MM.1S (cell line): ENCODE measurements around the gene AKAP13.

Source experiments
- DNase-seq: peaks from one replicate; pipeline ENCODE4 v3.0.0-alpha.2; 2015
- H2AFZ ChIP-seq: fragments of 300-600 bp; sonication (generic); 2 replicates; pipeline ENCODE4 v1.6.0; 2016; ENCODE audit warnings: antibody characterized with exemption, low read length
- H3F3A ChIP-seq: fragments of 300-600 bp; sonication (generic); 2 replicates; pipeline ENCODE4 v1.6.1; 2016; ENCODE audit warnings: mild to moderate bottlenecking, antibody characterized with exemption, low read length, moderate library complexity, mixed read lengths; ENCODE audit not compliant: insufficient read depth
- H3K27ac ChIP-seq: fragments of 300-600 bp; sonication (generic); 2 replicates; pipeline ENCODE4 v1.5.1; 2016; ENCODE audit warnings: mild to moderate bottlenecking, low read length
- H3K27me3 ChIP-seq: fragments of 300-600 bp; sonication (generic); replicated peaks from 2 replicates; pipeline ENCODE4 v1.6.0; 2016; ENCODE audit warnings: low read length; ENCODE audit not compliant: insufficient read depth
- H3K36me3 ChIP-seq: fragments of 300-600 bp; sonication (generic); replicated peaks from 2 replicates; pipeline ENCODE4 v1.6.1; 2016; ENCODE audit warnings: mild to moderate bottlenecking, low read length, mixed read lengths; ENCODE audit not compliant: insufficient read depth
- H3K4me1 ChIP-seq: fragments of 300-600 bp; sonication (generic); 2 replicates; pipeline ENCODE4 v1.6.1; 2016; ENCODE audit warnings: low read length, mixed read lengths
- H3K4me2 ChIP-seq: fragments of 300-600 bp; sonication (generic); 2 replicates; pipeline ENCODE4 v1.6.0; 2016; ENCODE audit warnings: low read depth, low read length
- H3K4me3 ChIP-seq: fragments of 300-600 bp; sonication (generic); 2 replicates; pipeline ENCODE4 v1.5.1; 2016; ENCODE audit warnings: low read length, mixed read lengths
- H3K79me2 ChIP-seq: fragments of 300-600 bp; sonication (generic); 2 replicates; pipeline ENCODE4 v1.6.1; 2016; ENCODE audit warnings: mixed run types, low read length, mixed read lengths
- H3K9ac ChIP-seq: fragments of 300-600 bp; sonication (generic); 2 replicates; pipeline ENCODE4 v1.6.1; 2016; ENCODE audit warnings: low read length, mixed read lengths
- H3K9me2 ChIP-seq: fragments of 300-600 bp; sonication (generic); replicated peaks from 2 replicates; pipeline ENCODE4 v1.6.1; 2016; ENCODE audit warnings: mild to moderate bottlenecking, low read length, mixed read lengths; ENCODE audit not compliant: insufficient read depth
- H3K9me3 ChIP-seq: fragments of 300-600 bp; sonication (generic); replicated peaks from 2 replicates; pipeline ENCODE4 v1.6.1; 2016; ENCODE audit warnings: mild to moderate bottlenecking, low read length, mixed read lengths; ENCODE audit not compliant: insufficient read depth
- H4K20me1 ChIP-seq: fragments of 300-600 bp; sonication (generic); 2 replicates; pipeline ENCODE4 v1.6.1; 2016; ENCODE audit warnings: mild to moderate bottlenecking, low read length, moderate library complexity, mixed read lengths; ENCODE audit not compliant: insufficient read depth
- EZH2 ChIP-seq: fragments of 300-600 bp; sonication (generic); optimal IDR thresholded peaks from 2 replicates; pipeline ENCODE3; 2017; ENCODE audit warnings: low read depth, mild to moderate bottlenecking, antibody characterized with exemption, low read length, mixed read lengths
- EZH2phosphoT487 ChIP-seq: fragments of 300-600 bp; sonication (generic); IDR thresholded peaks from 2 replicates; pipeline ENCODE4 v1.6.1; 2018; ENCODE audit warnings: antibody characterized with exemption, low read length
- TF ChIP-seq, protein P1 (sequence below): fragments of 300-600 bp; sonication (generic); IDR thresholded peaks from 2 replicates; pipeline ENCODE4 v1.5.1; 2016; ENCODE audit warnings: antibody characterized with exemption, low read length, mixed read lengths

The AKAP13 gene

GRCh38 chr15:85336880-85337279, 43.5 kb upstream of the AKAP13 start:
- H3K36me3 ChIP-seq: no peaks in the 10 kb centered on the region
- no peaks in the 10 kb centered on the region for H3K9me2 ChIP-seq
- no peak overlapping the region for H2AFZ ChIP-seq
- TF ChIP-seq EZH2 (no peak), EZH2phosphoT487 (no peak)
- TF ChIP-seq, protein P1, sequence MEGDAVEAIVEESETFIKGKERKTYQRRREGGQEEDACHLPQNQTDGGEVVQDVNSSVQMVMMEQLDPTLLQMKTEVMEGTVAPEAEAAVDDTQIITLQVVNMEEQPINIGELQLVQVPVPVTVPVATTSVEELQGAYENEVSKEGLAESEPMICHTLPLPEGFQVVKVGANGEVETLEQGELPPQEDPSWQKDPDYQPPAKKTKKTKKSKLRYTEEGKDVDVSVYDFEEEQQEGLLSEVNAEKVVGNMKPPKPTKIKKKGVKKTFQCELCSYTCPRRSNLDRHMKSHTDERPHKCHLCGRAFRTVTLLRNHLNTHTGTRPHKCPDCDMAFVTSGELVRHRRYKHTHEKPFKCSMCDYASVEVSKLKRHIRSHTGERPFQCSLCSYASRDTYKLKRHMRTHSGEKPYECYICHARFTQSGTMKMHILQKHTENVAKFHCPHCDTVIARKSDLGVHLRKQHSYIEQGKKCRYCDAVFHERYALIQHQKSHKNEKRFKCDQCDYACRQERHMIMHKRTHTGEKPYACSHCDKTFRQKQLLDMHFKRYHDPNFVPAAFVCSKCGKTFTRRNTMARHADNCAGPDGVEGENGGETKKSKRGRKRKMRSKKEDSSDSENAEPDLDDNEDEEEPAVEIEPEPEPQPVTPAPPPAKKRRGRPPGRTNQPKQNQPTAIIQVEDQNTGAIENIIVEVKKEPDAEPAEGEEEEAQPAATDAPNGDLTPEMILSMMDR: no peak
- H3F3A ChIP-seq: no peaks in the 10 kb centered on the region
- no peak overlapping the region for H3K9ac ChIP-seq
- H3K9me3 ChIP-seq: no peaks in the 10 kb centered on the region
- no peak for DNase-seq
- no peaks in the 10 kb centered on the region for H3K27me3 ChIP-seq
- no peaks in the 10 kb centered on the region for H4K20me1 ChIP-seq
- no peaks in the 10 kb centered on the region for H3K4me1 ChIP-seq
- H3K27ac ChIP-seq: no peak overlapping the region
- H3K4me3 ChIP-seq: no peak overlapping the region
- H3K4me2 ChIP-seq: no peak overlapping the region
- no peaks in the 10 kb centered on the region for H3K79me2 ChIP-seq

GRCh38 chr15:85337425-85338074, 42.9 kb upstream of the AKAP13 start:
- no peak overlapping the region for H2AFZ ChIP-seq
- no peaks in the 10 kb centered on the region for H3K9me2 ChIP-seq
- no peak for DNase-seq
- H3K36me3 ChIP-seq: no peaks in the 10 kb centered on the region
- no peaks in the 10 kb centered on the region for H3K9me3 ChIP-seq
- no peaks in the 10 kb centered on the region for H3K27me3 ChIP-seq
- H3K4me2 ChIP-seq: no peak overlapping the region
- no peak overlapping the region for H3K4me3 ChIP-seq
- H3F3A ChIP-seq: no peaks in the 10 kb centered on the region
- H3K9ac ChIP-seq: no peak overlapping the region
- no peaks in the 10 kb centered on the region for H3K79me2 ChIP-seq
- H4K20me1 ChIP-seq: no peaks in the 10 kb centered on the region
- H3K4me1 ChIP-seq: no peaks in the 10 kb centered on the region
- TF ChIP-seq EZH2 (no peak), EZH2phosphoT487 (no peak)
- TF ChIP-seq, protein P1: no peak
- no peak overlapping the region for H3K27ac ChIP-seq

GRCh38 chr15:85340321-85340665, 40.1 kb upstream of the AKAP13 start:
- H3K4me2 ChIP-seq: no peak overlapping the region
- H3F3A ChIP-seq: no peaks in the 10 kb centered on the region
- no peaks in the 10 kb centered on the region for H3K9me2 ChIP-seq
- DNase-seq: no peak
- no peaks in the 10 kb centered on the region for H3K36me3 ChIP-seq
- H4K20me1 ChIP-seq: no peaks in the 10 kb centered on the region
- H3K27me3 ChIP-seq: no peaks in the 10 kb centered on the region
- H3K9ac ChIP-seq: no peak overlapping the region
- H2AFZ ChIP-seq: no peak overlapping the region
- no peaks in the 10 kb centered on the region for H3K9me3 ChIP-seq
- no peak for TF ChIP-seq EZH2phosphoT487
- TF ChIP-seq, protein P1: no peak
- TF ChIP-seq EZH2: no peak
- no peaks in the 10 kb centered on the region for H3K79me2 ChIP-seq
- H3K4me1 ChIP-seq: no peaks in the 10 kb centered on the region
- no peak overlapping the region for H3K4me3 ChIP-seq
- H3K27ac ChIP-seq: no peak overlapping the region
